GM20431 (cell line): ENCODE results near the gene TLE2.
"Not testable (repeated sequence)": the region's sequence is repeated elsewhere in the genome, so short reads cannot be mapped to it uniquely, and the experiment has no call there.

Experiments used
- in situ Hi-C: fragments of 300-500 bp; cut with MseI, MboI; formaldehyde crosslinking; loops from one replicate; pipeline ENCODE4 v1.15.0; 2020; ENCODE audit warnings: low sequenced_read_pairs; ENCODE audit not compliant: unreplicated experiment

TLE2 gene

GRCh38 chr19:3056417-3057088, 27.5 kb upstream of the TLE2 start:
- in situ Hi-C loops, result no loop called here

GRCh38 chr19:3055741-3056416, 26.8 kb upstream of the TLE2 start:
- in situ Hi-C loops, result no loop called here

- in situ Hi-C loops, result no loop called here
Measured at GRCh38 chr19:3054972-3055740, 26.1 kb upstream of the TLE2 start.

GRCh38 chr19:3054265-3054971, 25.3 kb upstream of the TLE2 start:
- in situ Hi-C loops, result no loop called here

- in situ Hi-C loops, result no loop called here
Measured at GRCh38 chr19:3053780-3054179, 24.7 kb upstream of the TLE2 start.

DNA sequence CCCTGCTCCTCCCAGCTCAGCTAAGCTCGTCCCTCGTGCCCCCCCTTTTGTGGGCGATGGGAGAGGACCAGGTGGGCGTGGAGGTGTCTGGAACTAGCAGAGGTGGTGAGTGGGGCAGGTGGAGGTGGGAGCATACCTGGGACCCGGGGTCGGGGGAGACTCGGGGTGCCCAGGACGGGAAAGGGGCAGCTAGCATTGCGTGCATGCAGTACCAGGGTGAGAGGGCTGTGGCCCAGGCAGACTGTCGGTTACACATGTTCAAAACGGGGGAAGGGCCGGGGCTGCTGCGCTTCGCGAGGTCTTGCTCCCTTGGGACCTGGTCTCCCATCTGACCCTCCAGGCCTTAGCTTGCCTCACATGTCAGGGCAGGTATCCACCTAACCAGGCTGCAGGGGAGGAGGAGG, 24.1 kb upstream of the TLE2 start:
- in situ Hi-C loops, result no loop called here

DNA sequence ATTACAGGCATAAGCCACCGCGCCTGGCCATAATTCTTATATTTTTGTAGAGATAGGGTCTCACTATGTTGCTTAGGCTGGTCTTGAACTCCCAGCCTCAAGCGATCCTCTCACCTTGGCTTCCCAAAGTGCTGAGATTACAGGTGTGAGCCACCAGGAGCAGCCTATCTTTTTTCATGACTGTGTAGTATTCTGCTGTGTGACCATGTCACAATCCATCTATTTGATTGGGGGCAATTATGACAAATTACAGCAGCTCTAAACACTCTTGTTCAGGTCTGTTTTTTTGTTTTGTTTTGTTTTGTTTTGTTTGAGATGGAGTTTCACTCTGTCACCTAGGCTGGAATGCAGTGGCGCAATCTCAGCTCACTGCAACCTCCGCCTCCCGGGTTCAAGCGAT, 20.9 kb upstream of the TLE2 start:
- in situ Hi-C loops, result not testable (repeated sequence)

DNA sequence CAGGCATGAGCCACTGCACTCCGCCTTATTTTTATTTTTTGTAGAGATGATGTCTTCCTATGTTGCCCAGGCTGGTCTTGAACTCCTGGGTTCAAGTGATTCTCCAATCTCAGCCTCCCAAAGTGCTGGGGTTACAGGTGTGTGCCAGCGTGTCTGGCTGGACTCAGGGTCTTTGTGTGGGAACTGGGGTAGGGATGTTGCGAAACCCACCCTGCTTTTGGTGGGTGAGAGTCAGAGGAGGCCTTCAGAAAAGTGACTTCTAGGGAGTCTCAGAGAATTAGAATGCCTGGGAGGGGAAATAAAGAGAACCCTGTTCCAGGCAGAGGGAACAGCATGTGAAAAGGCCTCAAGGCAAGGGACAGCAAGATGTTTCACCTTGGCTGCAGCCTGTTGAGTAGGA, 20.0 kb upstream of the TLE2 start:
- in situ Hi-C loops, result no loop called here

GRCh38 chr19:3048190-3048533, 19.1 kb upstream of the TLE2 start:
- in situ Hi-C loops, result no loop called here

GRCh38 chr19:3047496-3048189, 18.6 kb upstream of the TLE2 start:
- in situ Hi-C loops, result no loop called here

- in situ Hi-C loops, result no loop called here
Measured at GRCh38 chr19:3046698-3047495, 17.8 kb upstream of the TLE2 start.

- in situ Hi-C loops, result no loop called here
Measured at GRCh38 chr19:3045885-3046697, 17.0 kb upstream of the TLE2 start.

- in situ Hi-C loops, result no loop called here
Measured at GRCh38 chr19:3045191-3045590, 16.1 kb upstream of the TLE2 start.

GRCh38 chr19:3042621-3043267, 13.7 kb upstream of the TLE2 start:
- in situ Hi-C loops, result no loop called here

DNA sequence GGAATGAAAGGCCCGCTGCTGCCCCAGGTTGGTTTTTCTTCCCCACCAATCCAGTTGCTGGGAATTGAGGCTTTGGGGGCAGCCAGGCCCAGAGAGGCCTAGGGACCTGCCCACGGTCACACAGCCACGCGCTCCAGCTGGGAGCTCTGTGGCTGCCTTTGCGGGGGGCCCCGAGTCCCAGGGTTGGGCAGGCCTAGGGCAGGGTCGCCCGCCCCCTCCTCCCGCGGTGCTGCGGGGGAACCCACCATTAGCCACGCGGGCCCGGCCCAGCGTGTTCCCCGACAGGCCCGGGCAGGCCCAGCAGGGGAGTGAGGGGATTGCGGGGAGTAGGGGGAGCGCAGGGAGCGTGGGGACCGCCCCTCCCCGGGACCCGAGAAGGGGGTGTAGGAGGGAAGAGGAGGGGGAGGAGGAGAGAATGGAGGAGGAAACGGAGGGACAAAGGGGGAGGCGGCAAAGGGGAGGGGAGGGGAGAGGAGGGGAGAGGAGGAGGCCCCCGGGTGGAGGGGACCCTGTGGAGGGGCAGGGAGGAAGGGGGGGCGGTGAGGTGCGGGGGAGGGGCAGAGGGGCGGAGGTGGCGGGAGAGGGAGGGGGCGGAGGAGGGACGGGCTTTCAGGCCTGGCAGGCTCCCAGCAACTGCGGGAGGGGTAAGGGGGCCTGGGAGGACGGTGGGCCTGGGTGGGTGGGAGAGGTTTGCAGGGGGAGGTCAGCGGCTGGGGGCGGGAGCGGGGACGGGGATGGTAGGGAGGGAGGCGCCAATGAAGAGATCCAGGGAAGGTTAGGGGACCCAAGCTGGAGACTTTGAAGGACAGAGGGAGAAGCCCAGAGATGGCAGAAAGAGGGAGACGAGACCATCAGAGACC, 12.9 kb upstream of the TLE2 start:
- in situ Hi-C loops, result no loop called here

DNA sequence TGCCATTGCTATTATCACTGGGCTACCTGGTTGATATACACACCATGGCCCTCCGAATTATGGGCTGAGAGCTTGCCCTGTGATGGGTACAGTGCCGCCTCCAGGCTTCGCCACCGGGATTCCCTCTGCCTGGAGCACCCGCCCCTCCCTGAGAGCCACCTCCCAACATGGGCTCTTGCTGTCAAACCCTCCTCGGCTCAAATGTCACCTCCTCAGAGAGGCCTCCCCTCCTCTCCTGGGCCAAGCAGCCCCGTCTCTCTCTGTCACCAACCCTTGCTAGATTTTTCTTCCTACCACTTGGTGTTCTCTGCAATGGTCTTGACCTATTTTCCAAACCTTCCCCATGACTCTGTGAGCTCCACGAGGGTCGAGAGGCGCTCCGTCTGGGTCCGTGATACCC, 12.2 kb upstream of the TLE2 start:
- in situ Hi-C loops, result no loop called here

DNA sequence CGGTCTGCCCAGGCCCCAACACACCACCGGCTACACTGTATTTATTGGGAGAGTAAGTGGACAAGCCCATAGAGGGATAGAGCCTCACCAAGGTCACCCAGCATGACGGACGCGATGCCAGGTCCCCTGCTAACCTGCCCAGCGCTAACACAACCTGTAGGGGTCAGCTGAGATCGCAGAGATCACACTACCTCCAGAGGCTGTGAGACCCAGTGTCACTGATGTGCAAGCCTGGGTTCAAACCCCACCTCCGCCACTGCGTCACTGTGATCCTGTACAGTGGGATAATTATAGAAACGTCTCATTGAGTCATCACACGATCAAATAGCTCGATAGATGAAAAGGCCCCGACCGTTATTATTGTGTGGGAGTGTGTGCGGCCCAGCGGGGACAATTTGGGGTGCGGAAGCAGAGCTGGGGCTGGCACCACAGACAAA, 10.6 kb upstream of the TLE2 start:
- in situ Hi-C loops, result no loop called here
